HepG2 (cell line): ENCODE data around the gene AKAP12. TPM values are rescaled to one million over a fixed set of nuclear protein-coding genes. Genes with fewer than 3 reads are reported as not detected.

Source experiments
- AGO1 ChIP-seq: fragments of 200-400 bp; formaldehyde crosslinking; IDR thresholded peaks from 2 replicates; pipeline ENCODE4 v1.6.1; 2017; ENCODE audit warnings: mild to moderate bottlenecking, low read depth, low read length, moderate library complexity; ENCODE audit not compliant: poor library complexity, severe bottlenecking
- ATF3 ChIP-seq: sonication (generic); formaldehyde crosslinking; IDR thresholded peaks from 2 replicates; pipeline ENCODE4 v1.4.0; 2020; ENCODE audit warnings: missing genetic modification reagents
- BHLHE40 ChIP-seq: IDR thresholded peaks from 2 replicates; pipeline ENCODE4 v1.6.1; 2011; ENCODE audit warnings: low read length, improper control_type of control experiment
- GFI1 ChIP-seq: sonication (generic); formaldehyde crosslinking; IDR thresholded peaks from 2 replicates; pipeline ENCODE4 v1.5.0; 2020; ENCODE audit warnings: missing genetic modification reagents, mild to moderate bottlenecking, borderline replicate concordance
- GTF2F1 ChIP-seq: fragments of 150-350 bp; IDR thresholded peaks from 2 replicates; pipeline ENCODE4 v1.6.1; 2014; ENCODE audit warnings: low read length
- HOXD1 ChIP-seq: sonication (generic); formaldehyde crosslinking; IDR thresholded peaks from 2 replicates; pipeline ENCODE4 v1.5.0; 2020; ENCODE audit warnings: missing genetic modification reagents
- KIAA2018 ChIP-seq: sonication (generic); formaldehyde crosslinking; IDR thresholded peaks from 2 replicates; pipeline ENCODE4 v1.5.0; 2020; ENCODE audit warnings: mild to moderate bottlenecking, missing genetic modification reagents, borderline replicate concordance
- KMT2B ChIP-seq: IDR thresholded peaks from 2 replicates; pipeline ENCODE4 v1.6.1; 2016; ENCODE audit warnings: missing genetic modification reagents, missing compliant biosample characterization
- MAX ChIP-seq: IDR thresholded peaks from 2 replicates; pipeline ENCODE4 v1.6.1; 2012; ENCODE audit warnings: inconsistent platforms
- POLR2AphosphoS5 ChIP-seq: IDR thresholded peaks from 2 replicates; pipeline ENCODE4 v1.6.1; 2012; ENCODE audit warnings: low read depth, low read length
- SNAPC5 ChIP-seq: sonication (generic); formaldehyde crosslinking; IDR thresholded peaks from 2 replicates; pipeline ENCODE4 v1.8.1; 2023; ENCODE audit warnings: mild to moderate bottlenecking, missing genetic modification reagents, borderline replicate concordance
- TRIM24 ChIP-seq: sonication (generic); formaldehyde crosslinking; IDR thresholded peaks from 2 replicates; pipeline ENCODE4 v1.8.0; 2022; ENCODE audit warnings: mild to moderate bottlenecking, missing genetic modification reagents
- ZGPAT ChIP-seq: IDR thresholded peaks from 2 replicates; pipeline ENCODE4 v1.6.1; 2016; ENCODE audit warnings: mild to moderate bottlenecking
- ZKSCAN1 ChIP-seq: fragments of 150-350 bp; IDR thresholded peaks from 2 replicates; pipeline ENCODE4 v1.6.1; 2014; ENCODE audit warnings: low read length
- ZNF12 ChIP-seq: sonication (generic); formaldehyde crosslinking; IDR thresholded peaks from 2 replicates; pipeline ENCODE4 v1.5.0; 2020; ENCODE audit warnings: missing genetic modification reagents
- ZNF207 ChIP-seq: fragments of 450-650 bp; IDR thresholded peaks from 2 replicates; pipeline ENCODE4 v1.6.1; 2016; ENCODE audit warnings: antibody characterized with exemption, borderline replicate concordance
- ZNF230 ChIP-seq: sonication (generic); formaldehyde crosslinking; IDR thresholded peaks from 2 replicates; pipeline ENCODE4 v1.4.0; 2020; ENCODE audit warnings: mild to moderate bottlenecking, missing genetic modification reagents
- ZNF614 ChIP-seq: IDR thresholded peaks from 2 replicates; pipeline ENCODE4 v1.6.1; 2018; ENCODE audit warnings: missing biosample characterization, missing genetic modification reagents, inconsistent platforms, borderline replicate concordance
- ZNF616 ChIP-seq: sonication (generic); formaldehyde crosslinking; IDR thresholded peaks from 2 replicates; pipeline ENCODE4 v1.5.0; 2020; ENCODE audit warnings: low read depth, mild to moderate bottlenecking, missing genetic modification reagents
- ZNF83 ChIP-seq: sonication (generic); formaldehyde crosslinking; IDR thresholded peaks from 2 replicates; pipeline ENCODE4 v1.4.0; 2020; ENCODE audit warnings: missing genetic modification reagents, mild to moderate bottlenecking, borderline replicate concordance
- polyA plus RNA-seq, 8 experiments: library from polyadenylated mRNA; depleted of rRNA in 3 of 8; stranded (reverse) in 7 of 8; unstranded in 1 of 8; fragments of >200 nt; fragmentation: Illumina TruSeq in 4 of 8; extraction: Trizol in 4 of 8; gene quantifications; 2 replicates each; pipeline versions ENCODE4 v1.2.1 to v1.2.3, GENCODE V29; 2011 to 2016; ENCODE audit warnings: low read depth in 4 of 8, missing spikeins in 1 of 8, mixed read lengths in 1 of 8; ENCODE audit not compliant: insufficient read depth in 1 of 8
- total RNA-seq, 5 experiments: library from RNA; depleted of rRNA; stranded (reverse); fragments of >200 nt; fragmentation: Illumina TruSeq; extraction: Trizol; gene quantifications; 2 replicates each; pipeline ENCODE4 v1.2.3, GENCODE V29; 2016; ENCODE audit warnings: low read depth in 1 of 5

The AKAP12 gene
- total and polyA plus RNA-seq, 2 of the 13 experiments (the other 11 are each of a cell fraction or from before 2014, with no cell fraction given): 10.6 to 19.0 TPM

- no peak for TF ChIP-seq TRIM24
- TF ChIP-seq KMT2B (CRISPR knock-in tag): peak; percentile 89
- TF ChIP-seq SNAPC5 (CRISPR knock-in tag): 0 out of 2 replicates have a peak, but pooled peaks have one; percentile 19
- peak; percentile 47; the same call in 1 of the 2 replicates for TF ChIP-seq ATF3
- no peak; the same call in 1 of the 2 replicates for TF ChIP-seq ZNF230 (CRISPR knock-in tag)
- TF ChIP-seq ZGPAT: peak; percentile 76
- peak; percentile 41; the same call in 1 of the 2 replicates for TF ChIP-seq ZNF83
- TF ChIP-seq ZNF12 (CRISPR knock-in tag): no peak
- peak; percentile 79; the same call in 1 of the 2 replicates for TF ChIP-seq GFI1 (CRISPR knock-in tag)
- TF ChIP-seq AGO1: peak; percentile 25
- TF ChIP-seq POLR2AphosphoS5: peak; percentile 85
- no peak; the same call in 1 of the 2 replicates for TF ChIP-seq GTF2F1
- peak; percentile 69 for TF ChIP-seq HOXD1 (CRISPR knock-in tag)
- TF ChIP-seq ZKSCAN1: no peak
- TF ChIP-seq KIAA2018 (CRISPR knock-in tag): peak; percentile 62; the same call in 1 of the 2 replicates
- TF ChIP-seq BHLHE40: peak; percentile 40; the same call in 1 of the 2 replicates
- TF ChIP-seq MAX: peak; percentile 87
- no peak for TF ChIP-seq ZNF207
- TF ChIP-seq ZNF616 (CRISPR knock-in tag): peak; percentile 84; the same call in 1 of the 2 replicates
- TF ChIP-seq ZNF614: no peak
Observed at GRCh38 chr6:151389618-151390275, 150.0 kb downstream of the AKAP12 start (continued).
